GM19452 (cell line): ENCODE measurements around the gene DCAF15.

Experiments
- ATAC-seq: cut with Tn5 transposase; IDR thresholded peaks from one replicate; pipeline ENCODE4 v1.9.1; 2021; ENCODE audit not compliant: unreplicated experiment

Gene DCAF15

DNA sequence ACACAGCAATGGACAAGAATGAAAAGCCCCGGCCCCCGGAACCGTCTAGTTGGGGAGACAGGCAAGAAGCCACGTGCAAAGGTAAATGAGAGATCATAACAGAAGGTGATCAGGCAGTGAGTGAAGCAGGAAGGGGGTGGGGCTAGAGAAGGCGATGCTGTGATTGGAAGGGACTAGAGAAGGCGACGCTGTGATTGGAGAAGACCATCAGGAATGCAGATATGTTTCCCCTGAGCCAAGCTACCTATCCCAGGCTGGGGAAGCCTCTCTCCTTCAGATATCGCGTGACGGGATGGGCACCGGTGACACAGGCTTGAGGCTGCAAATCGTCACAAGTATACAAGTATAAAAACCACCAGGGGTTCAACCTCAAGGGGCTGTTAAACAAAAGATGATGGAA lies 21.8 kb downstream of the DCAF15 start:
- no peak for ATAC-seq

DNA sequence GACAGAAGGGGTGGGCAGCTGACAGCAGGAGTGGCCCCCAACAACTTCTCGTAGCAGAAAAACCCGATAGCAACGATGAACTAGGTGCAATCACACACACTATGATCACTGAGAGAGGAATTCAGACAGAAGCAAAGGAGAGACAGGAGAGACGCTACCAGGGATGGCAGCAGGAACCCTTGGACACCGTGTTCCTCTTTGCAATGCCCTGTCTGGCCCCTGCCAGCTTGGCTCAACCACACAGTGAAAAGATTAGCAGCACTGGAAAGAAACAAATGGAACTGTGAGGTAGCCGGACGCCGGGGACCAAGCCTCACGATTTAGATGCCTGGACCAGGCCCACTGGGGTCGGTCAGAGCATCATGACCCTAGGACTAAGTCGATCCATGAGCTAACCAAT lies 23.6 kb downstream of the DCAF15 start:
- no peak for ATAC-seq

DNA sequence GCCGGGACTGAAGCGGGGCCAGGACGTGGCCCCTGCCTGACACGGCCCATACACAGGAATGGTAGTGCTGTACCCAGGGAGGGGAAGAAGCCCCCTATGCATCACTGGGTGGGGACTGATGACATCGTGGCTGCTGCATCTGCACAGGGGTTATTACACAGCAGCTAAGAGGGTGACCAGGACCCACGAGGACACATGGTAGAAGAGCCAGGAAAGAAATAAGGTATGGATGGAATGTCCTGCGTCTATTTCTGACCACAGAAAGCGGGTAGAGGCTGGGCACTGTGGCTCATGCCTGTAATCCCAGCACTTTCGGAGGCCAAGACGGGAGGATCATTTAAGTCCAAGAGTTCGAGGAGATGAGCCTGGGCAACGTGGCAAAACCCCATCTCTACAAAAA lies 24.1 kb downstream of the DCAF15 start:
- no peak for ATAC-seq

DNA sequence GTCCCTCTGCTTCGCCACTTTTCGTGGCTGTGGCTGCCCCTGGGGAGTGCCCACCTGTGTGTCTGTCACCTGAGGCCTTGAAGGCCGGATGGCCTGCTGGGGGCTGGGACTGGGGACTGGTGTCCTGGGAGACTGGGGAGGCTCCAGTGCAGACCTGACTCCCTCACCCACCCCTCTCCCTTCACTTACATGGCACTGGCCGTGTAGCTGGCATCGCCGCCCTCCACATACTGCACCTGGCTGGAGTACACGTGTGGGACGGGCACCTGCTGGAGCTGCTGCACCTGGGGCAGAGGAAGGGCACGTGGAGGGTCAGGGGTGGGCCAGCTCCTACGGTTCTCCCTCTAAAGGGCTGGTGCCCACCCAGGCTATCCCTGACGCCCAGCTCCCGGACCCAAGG lies 25.5 kb downstream of the DCAF15 start:
- ATAC-seq = no peak

DNA sequence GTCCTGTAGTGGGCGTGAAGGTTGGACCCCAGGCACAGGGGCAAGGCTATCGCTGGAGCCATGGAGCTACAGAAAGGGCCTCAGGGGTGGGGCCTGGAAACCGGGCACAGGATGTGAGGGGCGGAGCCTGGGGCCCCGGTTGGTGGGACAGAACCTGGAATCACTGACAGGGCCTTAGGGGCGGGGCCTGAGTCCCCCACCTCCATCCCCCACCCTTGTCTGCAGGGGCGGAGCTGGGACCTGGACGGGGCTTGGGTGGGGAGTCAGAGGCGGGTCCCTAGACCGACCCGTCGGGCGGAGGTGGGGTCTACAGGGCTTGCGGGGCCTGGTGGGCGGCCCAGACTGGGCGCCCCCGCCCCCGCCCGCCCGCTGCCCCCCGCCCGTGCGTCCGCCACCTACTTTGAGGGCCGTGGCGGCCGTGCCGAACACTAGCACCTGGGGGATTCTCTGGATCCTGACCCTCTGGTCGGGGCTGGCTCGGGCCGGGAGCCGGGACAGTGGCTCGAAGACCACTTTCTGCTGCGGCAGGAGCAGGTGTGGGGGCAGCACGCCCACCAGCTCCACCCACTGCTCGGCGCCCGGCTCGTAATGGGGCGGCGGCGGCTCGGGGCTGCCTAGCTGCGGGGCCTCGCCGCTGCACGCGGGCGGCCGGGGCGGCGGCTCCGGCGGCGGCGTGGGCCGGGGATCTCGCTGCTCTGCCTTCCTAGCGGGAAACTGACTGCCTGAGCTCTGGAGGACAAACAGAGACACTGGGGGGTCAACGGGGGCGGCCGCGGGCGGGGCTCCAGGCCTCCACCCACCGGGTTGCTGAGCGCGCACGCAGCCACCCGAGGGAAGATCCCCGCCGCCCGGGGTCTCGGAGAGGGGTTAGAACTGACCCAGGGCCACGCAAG lies 26.3 kb downstream of the DCAF15 start:
- no peak for ATAC-seq

DNA sequence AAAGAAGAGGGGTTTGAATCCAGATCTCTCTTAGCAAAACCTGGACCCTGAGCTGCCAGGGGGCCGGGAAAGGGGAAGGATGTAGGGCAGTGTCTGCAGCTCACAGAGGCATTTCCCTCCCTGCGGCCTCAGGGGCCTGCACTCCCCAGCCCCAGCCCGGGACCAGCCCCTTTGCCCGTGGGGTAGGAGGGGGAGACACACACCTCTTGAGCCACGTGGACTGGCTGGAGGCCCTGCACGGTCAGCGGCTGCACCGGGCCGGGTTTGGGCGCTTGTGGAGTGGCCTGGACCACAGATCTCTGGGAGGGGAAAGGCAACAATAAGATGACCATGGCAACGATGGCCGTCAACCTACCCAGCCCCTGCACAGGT lies 26.9 kb downstream of the DCAF15 start:
- no peak for ATAC-seq

DNA sequence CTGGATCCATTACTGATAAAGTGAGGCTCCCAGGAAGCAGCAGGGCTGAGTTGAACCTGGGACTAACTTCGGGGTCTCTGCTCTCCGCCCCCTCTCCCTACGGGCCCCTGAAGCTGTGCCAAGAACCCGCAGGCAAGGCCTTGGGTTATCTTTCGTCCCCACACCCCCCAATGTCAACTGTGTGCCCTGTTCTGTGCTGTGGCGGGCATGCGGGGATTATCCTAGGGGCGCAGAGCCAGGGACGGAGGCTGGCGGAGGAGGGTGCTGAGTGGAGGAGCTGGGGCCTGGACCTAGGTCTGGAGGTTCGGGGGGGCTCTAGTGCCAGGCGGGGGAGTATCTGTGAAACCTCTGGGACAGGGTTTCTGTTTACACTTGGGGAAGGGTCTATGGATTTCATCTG lies 27.4 kb downstream of the DCAF15 start:
- ATAC-seq = no peak

DNA sequence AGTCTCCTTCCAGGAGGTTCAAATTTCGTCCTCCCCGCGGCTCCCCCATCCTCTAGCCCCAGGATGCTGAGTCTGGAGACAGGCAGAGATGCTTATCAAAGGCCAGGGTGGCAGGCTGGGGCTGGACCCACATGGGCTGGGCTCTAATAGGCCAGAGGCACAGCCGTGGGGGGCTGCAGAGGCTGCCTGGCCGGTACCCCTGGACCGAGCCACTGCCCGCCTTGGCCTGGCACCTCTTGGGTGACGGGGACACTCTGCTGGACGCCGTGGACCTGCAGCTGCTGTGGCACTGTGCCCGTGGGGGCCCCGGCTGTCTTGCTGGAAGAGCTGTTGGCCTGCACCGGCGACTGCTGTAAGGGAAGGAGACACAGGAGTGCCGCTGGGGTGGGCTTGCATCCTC lies 28.0 kb downstream of the DCAF15 start:
- ATAC-seq = no peak

DNA sequence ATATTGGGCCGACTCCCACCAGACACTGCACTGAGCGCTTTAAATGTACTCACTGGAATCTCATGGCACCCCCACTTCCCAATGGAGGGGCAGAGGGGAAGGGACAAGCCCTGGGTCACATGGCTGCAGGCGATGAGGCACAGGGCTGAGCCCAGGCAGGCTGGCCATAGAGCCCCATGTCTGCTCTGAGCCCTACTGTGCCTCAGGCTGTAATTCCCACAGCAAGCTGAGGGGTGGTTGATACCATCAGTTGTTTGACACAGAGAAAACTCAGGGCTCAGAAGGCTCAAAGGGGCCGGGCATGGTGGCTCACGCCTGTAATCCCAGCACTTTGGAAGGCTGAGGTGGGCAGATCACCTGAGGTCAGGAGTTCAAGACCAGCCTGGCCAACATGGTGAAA lies 28.7 kb downstream of the DCAF15 start:
- no peak for ATAC-seq

DNA sequence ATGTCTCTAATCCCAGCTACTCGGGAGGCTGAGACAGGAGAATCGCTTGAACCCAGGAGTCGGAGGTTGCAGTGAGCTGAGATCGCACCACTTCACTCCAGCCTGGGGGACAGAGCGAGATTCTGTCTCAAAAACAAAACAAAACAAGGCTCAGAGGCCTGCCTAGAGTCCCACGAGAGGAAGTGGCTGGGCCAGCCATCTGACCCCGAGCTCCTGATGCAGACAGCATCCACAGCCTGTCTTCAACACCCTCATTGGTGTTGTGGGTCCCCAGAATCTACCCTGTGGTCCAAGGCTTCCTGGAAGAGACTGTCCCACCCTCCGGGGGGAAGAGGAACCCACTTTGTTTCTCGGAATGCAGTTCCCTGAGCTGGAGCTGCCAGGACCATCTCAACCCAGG lies 29.2 kb downstream of the DCAF15 start:
- no peak for ATAC-seq

DNA sequence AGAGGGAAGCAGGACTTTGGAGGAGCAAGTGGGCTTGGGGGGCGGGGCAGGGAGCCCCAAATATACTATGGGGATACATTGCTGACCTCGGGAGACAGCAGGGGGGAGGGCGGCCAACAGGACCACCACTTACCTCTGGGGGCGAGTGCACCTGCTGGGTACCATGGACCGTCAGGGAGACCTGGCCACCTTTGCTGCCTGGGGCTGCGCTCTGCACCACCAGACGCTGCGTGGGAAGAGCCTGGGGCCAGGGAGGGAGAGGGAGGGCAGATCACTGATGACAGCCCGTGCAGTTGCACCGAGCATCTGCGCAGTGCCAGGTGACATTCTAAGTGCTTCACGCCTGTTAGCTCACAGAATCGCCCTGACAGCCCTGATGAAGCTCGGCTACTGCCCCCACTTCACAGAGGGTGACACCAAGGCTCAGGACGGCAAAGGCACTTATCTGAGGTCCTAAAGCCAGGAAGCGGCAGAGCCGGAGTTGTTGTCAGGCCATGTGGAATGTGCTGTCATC lies 29.7 kb downstream of the DCAF15 start:
- ATAC-seq = no peak

DNA sequence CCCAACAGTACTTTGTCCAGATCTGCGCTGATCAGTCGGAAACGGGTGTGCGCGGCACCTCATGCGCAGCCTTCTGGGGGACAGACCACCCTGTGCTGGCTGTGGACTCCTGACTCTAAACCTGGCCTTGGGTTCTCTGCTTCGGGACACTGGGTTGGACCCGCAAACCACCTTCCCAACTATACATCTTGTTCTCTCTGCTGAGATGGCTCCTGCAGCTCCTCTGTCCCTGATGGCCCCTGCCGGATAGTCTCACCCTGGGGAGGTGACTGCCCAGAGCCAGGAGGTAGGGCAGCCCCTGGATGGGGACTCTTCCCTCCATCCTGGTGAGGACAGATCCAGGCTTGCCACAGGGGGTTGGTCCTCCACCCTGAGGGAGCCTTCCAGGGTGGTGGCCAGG lies 30.5 kb downstream of the DCAF15 start:
- no peak for ATAC-seq

DNA sequence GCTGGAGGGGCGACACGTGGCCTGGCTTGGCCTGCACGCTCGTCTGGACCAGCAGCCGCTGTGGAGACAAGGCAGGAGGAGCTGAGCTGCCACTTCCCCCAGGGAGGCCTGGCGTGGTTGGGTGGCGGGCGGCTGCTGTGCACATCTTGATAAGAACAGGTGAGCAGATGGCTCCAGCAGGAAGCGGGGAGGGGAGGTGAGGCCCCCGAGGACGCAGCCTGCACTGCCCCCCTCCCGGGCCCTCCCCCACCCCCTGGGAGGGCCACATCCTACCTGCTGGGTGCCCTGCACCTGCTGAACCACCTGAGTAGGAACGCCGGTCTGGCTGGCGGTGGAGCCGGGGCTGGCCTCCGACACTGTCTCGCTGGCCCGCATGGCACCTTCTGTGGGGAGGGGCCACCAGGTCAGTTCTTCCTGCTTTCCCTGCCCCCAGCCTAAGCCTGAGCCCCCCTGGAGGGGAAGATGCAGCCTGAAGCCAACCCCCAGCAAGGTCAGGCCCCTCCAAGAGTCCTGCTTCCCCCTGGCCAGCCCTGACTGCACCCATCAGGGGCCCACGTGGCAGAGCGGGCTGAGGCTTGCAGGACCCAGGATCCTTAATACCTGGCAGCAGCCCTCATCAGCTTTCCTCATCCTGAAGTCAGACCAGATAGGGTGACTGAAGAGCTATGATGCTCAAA lies 31.0 kb downstream of the DCAF15 start:
- no peak for ATAC-seq

DNA sequence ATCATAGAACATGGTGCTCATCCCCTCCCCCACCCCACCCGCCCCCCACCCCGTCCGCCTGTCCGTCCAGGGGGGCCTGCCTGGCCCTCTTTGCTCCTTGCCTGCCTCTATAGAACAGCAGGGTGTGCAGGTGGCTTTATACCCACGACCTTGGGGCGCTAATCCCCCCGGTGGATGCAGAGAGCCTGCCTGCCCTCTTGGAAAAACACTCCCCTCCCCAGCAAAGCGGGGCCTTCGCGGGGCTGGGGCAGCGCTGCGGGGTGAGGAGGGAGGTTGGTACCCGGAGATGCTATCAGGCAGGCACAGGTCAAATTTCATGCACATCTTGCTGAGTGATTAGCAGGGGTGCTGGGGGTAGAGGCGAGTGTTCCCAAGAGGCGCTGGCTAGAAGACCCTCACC lies 31.9 kb downstream of the DCAF15 start:
- no peak for ATAC-seq

DNA sequence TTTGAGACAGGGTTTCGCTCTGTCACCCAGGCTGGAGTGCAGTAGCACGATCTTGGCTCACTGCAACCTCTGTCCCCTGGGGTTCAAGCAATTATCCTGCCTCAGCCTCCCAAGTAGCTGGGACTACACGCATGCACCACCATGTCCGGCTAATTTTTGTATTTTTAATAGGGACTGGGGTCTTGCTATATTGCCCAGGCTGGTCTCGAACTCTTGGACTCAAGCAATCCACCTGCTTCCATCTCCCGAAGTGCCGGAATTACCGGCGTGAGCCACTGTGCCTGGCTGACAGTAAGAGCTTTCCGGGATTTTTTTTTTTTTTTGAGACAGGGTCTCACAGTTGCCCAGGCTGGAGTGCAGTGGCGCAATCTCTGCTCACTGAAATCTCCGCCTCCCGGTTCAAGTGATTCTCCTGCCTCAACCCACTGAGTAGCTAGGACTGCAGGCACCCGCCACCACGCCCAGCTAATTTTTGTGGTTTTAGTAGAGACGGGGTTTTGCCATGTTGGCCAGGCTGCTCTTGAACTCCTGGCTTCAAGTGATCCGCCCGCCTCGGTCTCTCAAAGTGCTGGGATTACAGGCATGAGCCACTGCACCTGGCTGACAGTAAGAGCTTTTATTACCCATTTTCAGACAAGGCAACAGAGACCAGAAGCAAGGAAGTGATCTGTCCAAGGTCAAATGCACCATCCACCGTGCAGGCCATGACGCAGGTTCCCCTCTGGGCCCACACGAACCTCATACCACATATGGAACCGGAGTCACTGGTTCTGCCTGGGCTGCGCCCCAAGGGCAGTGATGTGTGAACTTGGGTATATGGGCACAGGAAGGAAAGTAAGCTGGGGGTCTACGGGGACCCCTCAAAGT lies 32.8 kb downstream of the DCAF15 start:
- ATAC-seq = no peak

DNA sequence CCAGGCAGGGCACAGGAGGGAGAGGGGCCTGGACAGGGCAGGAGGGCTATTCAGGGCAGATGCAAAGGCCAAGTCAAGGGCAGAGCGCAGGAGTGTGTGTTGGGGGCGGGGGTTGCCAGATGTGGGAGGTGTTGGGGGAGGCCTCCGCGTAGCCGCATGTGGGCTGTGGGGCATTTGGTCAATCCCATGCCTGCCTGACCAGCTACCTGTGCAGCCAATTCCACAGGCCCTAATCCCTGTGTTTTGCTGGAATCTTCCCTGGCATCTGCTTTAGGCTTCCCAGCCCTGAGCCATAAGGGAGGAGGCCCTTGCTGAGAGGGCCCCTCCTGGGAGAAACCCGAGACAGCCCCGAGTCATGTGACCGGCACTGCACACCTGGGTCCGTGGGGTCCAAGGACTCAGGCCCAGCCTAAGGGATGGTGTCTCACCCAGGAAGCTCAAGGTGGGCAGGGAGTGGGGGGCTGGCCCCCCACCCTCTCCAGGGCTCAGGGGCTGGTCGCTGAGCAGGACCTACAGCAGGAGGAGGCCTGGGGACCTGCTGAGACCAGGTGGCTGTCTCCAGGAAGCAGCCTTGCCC lies 33.5 kb downstream of the DCAF15 start:
- ATAC-seq = no peak

DNA sequence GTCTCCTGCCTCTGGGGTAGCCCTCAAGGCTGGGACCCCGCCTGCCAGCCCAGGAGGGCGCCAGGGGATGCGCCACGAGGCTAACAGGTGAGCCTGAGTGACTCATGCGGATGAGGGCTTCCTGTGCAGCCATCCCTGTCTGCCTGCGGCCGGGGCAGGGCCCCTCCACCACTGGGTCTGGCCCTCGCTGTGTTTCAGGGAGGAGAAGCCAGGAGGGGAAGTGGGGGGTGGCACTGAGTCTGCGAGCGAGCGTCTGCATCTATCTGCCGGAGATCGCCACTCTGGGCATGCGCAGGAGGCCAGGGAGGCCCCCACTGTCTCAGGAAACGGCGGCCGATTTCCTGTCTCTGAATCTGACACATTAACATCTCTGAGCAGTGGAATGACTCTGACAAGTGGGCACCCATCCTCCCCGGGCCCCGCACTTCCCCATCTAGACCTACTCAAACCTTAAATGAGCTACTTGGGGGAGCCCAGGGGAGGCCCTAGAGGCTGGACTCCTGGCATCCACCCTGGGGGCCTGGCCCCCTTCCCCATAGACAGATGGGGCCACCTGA lies 34.1 kb downstream of the DCAF15 start:
- ATAC-seq = peak; percentile 86

DNA sequence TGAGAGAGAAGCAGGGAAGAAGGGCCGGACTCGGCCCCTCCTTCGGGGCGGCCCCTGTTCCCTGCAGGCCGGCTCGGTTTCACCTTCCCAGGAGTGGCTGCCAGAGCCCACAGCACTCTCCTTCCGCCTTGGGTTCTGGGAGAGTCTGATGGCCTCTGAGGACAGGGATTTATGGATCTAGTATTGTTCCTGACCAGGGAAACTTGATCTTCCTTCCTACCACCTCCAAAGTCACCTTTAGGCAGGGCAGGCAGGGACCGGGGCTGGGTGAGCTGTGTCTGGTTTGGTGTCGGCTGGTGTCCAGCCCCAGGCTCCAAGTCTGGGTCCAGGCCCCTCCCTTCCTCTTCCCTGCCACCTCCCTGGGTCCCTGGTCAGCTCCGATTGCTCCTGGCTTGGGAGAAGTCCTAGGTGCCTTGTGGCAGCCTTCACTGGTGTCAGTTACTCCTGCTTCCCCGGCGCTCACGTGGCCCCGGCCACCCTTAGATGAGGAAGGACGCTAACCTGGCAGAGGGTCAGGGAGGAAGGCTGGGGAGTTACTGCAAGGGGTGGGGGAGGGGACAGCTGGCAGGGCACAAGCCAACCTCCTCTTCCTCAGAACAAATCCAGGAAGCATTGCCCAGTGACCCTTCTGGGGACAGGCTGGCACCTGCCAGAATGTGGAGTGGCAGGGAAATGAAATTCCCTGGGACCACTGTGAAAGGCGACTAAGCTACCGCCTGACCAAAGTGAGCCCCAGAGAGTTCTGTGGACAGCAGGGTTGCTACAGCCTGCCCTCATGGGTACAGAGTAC lies 35.0 kb downstream of the DCAF15 start:
- ATAC-seq = no peak

DNA sequence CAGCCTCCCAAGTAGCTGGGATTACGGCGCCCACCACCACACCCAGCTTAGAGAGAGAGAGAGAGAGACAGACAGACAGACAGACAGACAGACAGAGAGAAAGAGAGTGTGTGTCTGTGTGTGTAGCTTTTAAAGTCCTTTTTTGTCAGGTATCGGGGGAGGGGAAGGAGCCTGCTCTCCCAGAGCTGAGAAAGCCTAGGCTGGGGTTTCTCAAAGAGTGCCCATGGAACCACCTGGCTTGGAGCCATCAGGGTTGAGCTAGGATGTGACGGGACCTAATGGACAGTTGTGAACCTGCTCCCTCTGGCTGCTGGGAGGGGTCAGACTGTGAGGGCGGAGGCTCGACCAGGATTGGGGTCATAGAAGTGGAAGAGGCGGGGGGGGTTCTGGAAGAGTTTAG lies 37.2 kb downstream of the DCAF15 start:
- no peak for ATAC-seq

DNA sequence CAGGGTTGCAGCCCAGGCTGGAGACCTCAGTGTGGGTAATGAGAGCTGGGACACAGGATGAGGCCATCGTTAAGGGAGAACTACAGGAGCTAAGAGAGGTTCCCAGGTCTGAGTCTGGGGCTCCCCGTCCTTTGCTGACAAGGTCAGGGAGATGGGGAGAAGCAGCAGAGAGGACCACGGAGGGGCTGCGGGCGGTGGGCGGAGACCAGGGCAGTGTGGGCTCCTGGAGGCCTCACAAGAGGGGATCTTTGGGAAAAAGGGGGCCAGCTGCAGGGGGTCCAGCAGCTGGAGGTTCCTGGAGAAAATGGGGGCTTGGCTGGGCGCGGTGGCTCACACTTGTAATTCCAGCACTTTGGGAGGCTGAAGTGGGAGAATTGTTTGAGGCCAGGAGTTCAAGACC lies 37.8 kb downstream of the DCAF15 start:
- ATAC-seq = no peak
